ENCODE results near the gene YDJC. TPM values are rescaled to one million over a fixed set of nuclear protein-coding genes. Genes with fewer than 3 reads are reported as not detected.

YDJC gene
- total RNA-seq, 1 experiment from 2014 or later = 79.4 TPM

DNA sequence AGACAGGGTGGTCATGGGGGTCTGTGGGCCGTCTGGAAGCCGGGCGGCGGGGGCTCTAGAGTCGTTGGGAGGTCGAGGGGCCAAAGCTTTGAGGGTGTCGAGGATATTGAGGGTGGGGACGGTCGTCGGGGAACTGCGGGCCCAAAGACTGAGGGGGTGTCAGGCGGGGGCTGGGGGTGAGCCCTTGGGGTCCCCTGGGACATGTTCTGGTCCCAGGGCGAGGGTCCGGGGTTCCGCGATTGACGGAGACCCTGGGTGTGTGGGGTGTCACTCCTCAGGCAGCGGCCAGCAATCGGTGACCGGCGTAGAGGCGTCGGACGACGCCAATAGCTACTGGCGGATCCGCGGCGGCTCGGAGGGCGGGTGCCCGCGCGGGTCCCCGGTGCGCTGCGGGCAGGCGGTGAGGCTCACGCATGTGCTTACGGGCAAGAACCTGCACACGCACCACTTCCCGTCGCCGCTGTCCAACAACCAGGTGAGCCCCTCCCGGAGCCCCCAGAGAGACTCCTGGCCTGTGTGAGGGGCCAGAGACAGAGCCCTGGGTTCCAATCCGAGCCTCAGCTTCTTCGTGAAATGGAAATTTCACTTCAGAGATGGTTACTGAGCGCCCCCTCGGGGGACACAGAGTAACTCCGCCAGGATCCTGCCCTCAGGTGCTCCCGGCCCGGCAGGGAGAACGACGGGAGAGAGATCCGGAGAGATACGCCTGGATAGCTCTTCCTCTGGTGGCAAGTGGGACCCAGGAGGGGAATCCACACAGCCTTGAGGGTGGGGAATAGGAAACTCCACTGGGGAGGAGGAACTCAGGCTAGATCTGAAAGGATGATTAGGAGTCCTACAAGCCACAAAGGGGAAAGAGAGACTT, 13.0 kb upstream of the YDJC start:
- Histone ChIP-seq H3K4me1 (ENCODE audit: insufficient read depth, low read length) (peaks cover 15% of the 10 kb centered on the region), H4K20me1 (ENCODE audit: low read length) (peaks cover 6% of the 10 kb centered on the region; the same call in 1 of the 2 replicates), H2AFZ (ENCODE audit: low read length) (peak overlapping the region; percentile 84), H3K36me3 (ENCODE audit: low read depth, low read length) (no peaks in the 10 kb centered on the region), H3K27me3 (ENCODE audit: low read length) (no peaks in the 10 kb centered on the region), H3F3A (ENCODE audit: low read length, unreplicated experiment) (no peaks in the 10 kb centered on the region), H3K9ac (ENCODE audit: low read length) (peak overlapping the region; percentile 97), H3K4me2 (ENCODE audit: low read length) (peak overlapping the region; percentile 100), H3K4me3 (ENCODE audit: low read length) (peak overlapping the region; percentile 88), H3K27ac (ENCODE audit: low read length) (peak overlapping the region; percentile 65), H3K9me3 (ENCODE audit: low read length) (no peaks in the 10 kb centered on the region), H3K9me2 (replicated peaks; ENCODE audit: low read length) (no peaks in the 10 kb centered on the region), H3K79me2 (ENCODE audit: low read length) (peaks cover 19% of the 10 kb centered on the region)
- BruUV-seq (replicated peaks) = no TSS peak
- ChIA-PET CTCF (interaction anchor here (2.1 kb wide), 1 partner anchor 13 kb away, joined by 15 read pairs; the partner anchor contains the start of gene YDJC), POLR2A (ENCODE audit: unreplicated experiment) (interaction anchor here (0.5 to 1.0 kb wide), 4 partner anchors 14 to 1618 kb away, joined by 3 to 10 read pairs (median 8); partner anchors contain the start of gene YDJC)
- peak; percentile 69 for DNase-seq
- peak; percentile 7; the same call in 1 of the 2 replicates for ATAC-seq
- intact Hi-C loops (cut with micrococcal nuclease) = no loop called here
- no peak for TF ChIP-seq EZH2phosphoT487 (IDR thresholded peaks at IDR 0.05; ENCODE audit: borderline replicate concordance, low read length)
- TF ChIP-seq, protein P1, sequence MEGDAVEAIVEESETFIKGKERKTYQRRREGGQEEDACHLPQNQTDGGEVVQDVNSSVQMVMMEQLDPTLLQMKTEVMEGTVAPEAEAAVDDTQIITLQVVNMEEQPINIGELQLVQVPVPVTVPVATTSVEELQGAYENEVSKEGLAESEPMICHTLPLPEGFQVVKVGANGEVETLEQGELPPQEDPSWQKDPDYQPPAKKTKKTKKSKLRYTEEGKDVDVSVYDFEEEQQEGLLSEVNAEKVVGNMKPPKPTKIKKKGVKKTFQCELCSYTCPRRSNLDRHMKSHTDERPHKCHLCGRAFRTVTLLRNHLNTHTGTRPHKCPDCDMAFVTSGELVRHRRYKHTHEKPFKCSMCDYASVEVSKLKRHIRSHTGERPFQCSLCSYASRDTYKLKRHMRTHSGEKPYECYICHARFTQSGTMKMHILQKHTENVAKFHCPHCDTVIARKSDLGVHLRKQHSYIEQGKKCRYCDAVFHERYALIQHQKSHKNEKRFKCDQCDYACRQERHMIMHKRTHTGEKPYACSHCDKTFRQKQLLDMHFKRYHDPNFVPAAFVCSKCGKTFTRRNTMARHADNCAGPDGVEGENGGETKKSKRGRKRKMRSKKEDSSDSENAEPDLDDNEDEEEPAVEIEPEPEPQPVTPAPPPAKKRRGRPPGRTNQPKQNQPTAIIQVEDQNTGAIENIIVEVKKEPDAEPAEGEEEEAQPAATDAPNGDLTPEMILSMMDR (conservative IDR thresholded peaks at IDR 0.05; ENCODE audit: low read depth, low read length) = peak; percentile 65

DNA sequence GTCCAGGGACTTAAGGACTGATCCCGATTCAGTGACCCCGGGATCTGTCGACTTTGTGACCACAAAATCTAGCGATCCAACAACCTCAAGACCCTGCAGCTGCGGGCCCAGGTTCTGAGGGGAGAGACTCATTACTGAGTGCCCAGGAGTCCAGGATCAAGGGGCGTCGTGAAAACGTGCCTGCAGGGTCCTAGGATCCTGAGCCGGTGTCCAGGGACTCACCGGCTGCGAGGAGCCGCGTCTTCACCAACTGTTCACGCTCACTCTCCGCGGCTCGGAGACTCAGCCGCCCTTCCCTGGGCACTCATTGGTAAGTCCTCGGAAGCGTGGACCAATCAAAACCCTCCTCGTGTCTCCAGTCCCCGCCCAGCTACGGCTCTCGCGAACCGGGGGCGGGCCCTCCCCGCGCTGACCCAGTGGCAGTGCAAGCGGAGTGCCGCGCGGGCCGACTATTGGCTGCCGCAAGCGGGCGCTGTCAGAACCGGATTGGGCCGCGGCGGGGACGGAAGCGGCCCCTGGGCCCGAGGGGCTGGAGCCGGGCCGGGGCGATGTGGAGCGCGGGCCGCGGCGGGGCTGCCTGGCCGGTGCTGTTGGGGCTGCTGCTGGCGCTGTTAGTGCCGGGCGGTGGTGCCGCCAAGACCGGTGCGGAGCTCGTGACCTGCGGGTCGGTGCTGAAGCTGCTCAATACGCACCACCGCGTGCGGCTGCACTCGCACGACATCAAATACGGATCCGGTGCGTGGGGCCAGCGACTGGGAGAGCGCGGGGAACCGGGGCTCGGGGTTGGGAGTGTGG, 12.2 kb upstream of the YDJC start, which contains the start of gene SDF2L1:
Gene SDF2L1, plus strand, starts transcription at position 514 of the 795 bp plus-strand sequence. Its CDS starts 35 bp downstream, at position 549.
- Histone ChIP-seq H3K9me2 (replicated peaks; ENCODE audit: low read length) (no peaks in the 10 kb centered on the region), H3K27me3 (ENCODE audit: low read length) (no peaks in the 10 kb centered on the region), H3K27ac (ENCODE audit: low read length) (peak within 1 kb of the TSS; percentile 67), H4K20me1 (ENCODE audit: low read length) (peaks cover 6% of the 10 kb centered on the region; the same call in 1 of the 2 replicates), H3K36me3 (ENCODE audit: low read depth, low read length) (no peaks in the 10 kb centered on the region), H3K4me3 (ENCODE audit: low read length) (peak within 1 kb of the TSS; percentile 88), H3K9ac (ENCODE audit: low read length) (peak within 1 kb of the TSS; percentile 97), H3K4me2 (ENCODE audit: low read length) (peak within 1 kb of the TSS; percentile 100), H3K9me3 (ENCODE audit: low read length) (no peaks in the 10 kb centered on the region), H2AFZ (ENCODE audit: low read length) (peak within 1 kb of the TSS; percentile 96), H3F3A (ENCODE audit: low read length, unreplicated experiment) (no peaks in the 10 kb centered on the region), H3K4me1 (ENCODE audit: insufficient read depth, low read length) (peaks cover 15% of the 10 kb centered on the region), H3K79me2 (ENCODE audit: low read length) (peaks cover 19% of the 10 kb centered on the region)
- POLR2A ChIA-PET (ENCODE audit: unreplicated experiment) = interaction anchor here (0.5 to 1.0 kb wide), 5 partner anchors 13 to 1619 kb away, joined by 3 to 10 read pairs (median 5); partner anchors contain the start of gene YDJC
- DNase-seq = peak; percentile 97
- peak; percentile 89 for ATAC-seq
- TF ChIP-seq, protein P1 (conservative IDR thresholded peaks at IDR 0.05; ENCODE audit: low read depth, low read length) = no peak
- TF ChIP-seq EZH2phosphoT487 (IDR thresholded peaks at IDR 0.05; ENCODE audit: borderline replicate concordance, low read length) = no peak
- no peak for TF ChIP-seq EZH2 (IDR thresholded peaks at IDR 0.05; ENCODE audit: low read length, unreplicated experiment)
- CTCF ChIA-PET = interaction anchor here (2.1 kb wide), 1 partner anchor 13 kb away, joined by 15 read pairs; the partner anchor contains the start of gene YDJC
- intact Hi-C loops (cut with micrococcal nuclease) = no loop called here
- BruUV-seq (replicated peaks) = no TSS peak
